GM21360 (cell line): ENCODE data around the gene C11orf68.
"Not testable (repeated sequence)": the region's sequence is repeated elsewhere in the genome, so short reads cannot be mapped to it uniquely, and the experiment has no call there.

ENCODE experiments used
- ATAC-seq: cut with Tn5 transposase; IDR thresholded peaks from one replicate; pipeline ENCODE4 v1.9.1; 2021; ENCODE audit warnings: mild to moderate bottlenecking, moderate library complexity; ENCODE audit not compliant: unreplicated experiment

C11orf68 gene

DNA sequence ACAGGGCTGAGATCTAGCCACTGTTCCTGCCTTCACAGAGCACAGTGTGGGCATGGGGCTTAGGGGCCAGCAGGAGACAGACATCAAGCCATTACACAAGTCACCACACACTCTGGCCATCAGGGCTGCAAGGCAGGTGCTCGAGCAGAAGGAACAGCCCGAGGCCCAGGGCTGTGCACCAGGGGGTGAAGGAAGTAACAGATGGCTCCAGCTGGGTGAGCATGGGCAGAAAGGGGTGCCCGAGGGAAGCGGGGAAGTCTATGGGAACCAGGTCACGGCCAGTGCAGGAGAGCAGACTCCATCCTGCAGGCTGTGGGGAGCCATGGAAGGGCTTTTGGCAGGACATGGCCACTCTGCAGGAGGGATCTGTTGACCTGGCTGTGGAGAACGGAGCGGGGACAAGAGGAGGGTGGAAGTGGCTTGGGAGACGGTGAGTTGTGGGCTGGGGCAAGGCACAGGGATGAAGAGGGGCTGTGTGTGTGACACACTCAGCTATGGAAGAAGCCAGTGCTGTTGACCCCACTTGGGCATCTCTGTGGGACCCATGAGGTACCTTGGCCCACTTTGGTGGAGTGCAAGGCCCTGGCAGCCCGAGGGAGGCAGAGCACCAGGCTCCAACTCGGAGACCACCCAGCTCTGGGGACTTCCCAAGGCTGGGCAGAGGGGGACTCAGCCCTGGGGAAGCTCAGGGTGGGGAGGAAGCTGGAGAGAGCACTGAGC, 3.6 kb downstream of the C11orf68 start:
- no peak for ATAC-seq

DNA sequence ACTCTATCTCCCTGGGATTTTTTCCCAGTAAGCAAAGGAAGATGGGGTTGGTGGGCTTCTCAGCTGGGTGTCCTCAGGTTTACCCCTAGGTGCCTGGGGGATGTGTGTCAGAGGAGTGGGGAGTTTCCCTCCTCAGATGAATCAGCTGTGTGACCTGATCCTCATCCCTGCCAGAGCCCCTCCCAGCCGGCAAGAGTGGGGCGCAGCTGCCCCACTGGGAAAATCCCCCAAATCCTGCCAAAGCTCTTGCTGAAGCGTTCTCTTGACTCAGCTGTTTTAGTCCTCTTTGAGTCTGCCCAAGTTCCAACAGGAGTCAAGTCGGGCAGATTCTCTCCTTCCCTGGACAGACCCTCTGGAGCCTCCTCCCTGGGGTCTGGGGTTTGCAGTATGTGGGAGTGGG, 6.0 kb downstream of the C11orf68 start:
- no peak for ATAC-seq

DNA sequence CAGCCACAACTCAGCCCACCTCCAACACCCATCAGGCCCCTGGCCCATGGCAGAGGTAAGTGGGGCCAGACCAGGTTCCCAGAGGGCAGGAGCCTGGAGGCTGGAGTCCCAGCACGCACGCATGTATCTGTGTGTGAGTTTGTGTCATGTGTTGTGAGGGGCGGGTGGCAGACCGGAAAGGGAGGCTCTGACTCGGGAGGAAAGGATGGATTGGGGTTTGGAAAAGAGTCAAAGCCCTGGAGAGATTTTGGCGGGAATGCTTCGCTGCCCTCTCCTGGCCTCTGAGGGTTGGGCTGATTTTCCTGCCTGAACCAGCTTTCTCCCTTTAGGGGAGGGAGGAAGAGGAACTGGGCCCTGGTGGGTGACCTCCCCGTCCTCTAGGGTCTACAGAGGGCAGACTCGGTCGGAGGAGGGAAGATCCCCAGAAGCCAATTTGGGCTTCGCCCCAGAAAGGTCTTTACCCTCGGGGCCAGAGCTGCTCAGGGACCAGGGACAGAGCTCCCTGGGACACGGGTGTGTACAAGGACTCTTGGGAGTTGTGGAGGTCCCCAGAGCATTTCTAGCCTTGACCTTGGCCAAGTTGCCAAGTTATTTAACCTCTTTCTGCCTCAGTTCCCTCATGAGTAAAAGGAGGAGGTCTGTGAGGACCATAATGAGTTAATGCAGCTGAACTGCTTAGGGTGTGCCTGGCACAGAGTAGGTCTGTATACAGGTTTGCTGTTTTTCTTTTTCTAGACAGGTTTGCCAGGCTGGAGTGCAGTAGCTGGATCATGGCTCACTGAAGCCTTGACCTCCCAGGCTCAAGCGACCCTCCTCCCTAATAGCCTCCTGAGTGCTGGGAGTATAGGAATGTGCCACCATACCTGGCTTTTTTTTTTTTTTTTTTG, 6.9 kb downstream of the C11orf68 start:
- no peak for ATAC-seq

DNA sequence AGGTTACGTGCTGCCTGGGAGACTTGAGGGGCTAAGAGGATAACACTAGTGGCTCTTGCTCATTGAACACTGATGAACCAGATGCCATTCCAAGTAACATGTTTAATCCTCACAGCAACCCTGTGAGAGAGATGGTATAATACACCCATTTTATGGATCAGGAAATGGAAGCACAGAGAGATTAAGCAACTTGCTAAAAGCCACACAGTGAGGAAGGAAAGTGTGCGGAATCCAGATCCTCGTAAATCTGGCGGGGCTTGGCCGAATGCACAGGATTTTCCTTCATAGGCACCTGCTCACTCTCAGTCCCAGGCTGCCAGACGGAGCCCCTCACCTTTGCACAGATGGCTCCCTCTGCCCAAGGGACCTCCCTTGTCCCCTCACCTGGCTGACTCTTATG, 11.0 kb downstream of the C11orf68 start:
- ATAC-seq, result no peak

DNA sequence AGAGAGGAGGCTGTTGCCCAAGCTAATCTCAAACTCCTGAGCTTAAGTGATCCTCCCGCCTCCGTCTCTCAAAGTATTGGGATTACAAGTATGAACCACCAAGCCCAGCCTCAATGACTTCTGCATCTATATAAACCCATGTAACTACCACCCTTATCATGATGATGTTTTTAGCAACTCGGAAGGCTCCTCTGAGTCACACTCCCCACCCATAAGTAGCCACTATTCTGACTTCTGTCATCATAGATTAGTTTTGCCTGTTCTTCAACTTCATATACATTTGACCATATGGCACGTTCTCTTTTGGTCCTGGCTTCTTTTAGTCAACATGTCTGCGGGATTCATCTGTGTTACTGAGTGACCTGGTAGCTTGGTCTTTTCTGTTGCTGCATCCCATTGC, 12.3 kb downstream of the C11orf68 start:
- ATAC-seq, result no peak

DNA sequence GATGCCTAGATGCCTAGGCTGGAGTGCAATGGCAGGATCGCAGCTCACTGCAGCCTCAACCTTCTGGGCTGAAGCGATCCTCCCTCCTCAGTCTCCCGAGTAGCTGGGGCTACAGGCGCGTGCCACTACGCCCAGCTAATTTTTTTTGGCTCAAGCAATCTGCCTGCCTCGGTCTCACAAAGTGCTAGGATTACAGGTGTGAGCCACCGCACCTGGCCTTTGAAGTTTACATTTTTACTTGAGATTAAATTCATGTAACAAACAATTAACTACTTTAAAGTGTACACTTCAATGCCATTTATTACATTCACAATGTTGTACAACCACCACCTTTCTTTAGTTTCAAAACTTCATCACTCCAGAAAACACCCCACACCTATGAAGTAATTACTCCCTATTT, 15.1 kb downstream of the C11orf68 start:
- no peak for ATAC-seq

DNA sequence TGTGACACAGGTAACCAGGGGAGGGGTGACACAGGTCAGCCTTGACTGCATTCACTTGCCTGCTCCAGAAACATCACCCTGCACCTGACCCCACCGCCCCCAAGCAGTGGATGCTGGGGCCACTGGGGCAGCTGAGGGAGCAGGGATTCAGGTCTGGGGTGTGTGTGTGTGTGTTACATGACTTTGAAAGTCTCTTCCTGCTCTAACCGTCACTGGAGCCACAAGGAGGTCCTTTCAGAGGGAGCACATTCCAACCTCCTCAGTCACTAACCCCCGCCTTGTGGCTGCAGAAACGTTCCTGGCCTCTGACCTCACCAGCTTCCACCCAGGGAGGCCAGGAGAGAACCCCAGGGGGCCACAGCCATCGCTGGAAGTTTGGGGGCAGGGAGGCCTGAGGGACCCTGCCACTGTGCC, 15.8 kb downstream of the C11orf68 start:
- no peak for ATAC-seq

DNA sequence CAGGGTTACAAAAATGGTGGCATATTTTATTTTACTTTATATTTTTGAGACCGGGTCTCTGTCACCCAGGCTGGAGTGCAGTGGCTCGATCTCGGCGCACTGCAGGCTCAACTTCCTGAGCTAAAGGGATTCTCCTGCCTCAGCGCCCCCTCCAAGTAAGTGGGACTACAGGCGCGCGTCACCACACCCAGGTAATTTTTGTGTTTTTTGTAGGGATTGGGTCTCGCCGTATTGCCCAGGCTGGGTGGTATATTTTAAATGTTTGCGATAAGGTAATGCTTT, 18.0 kb downstream of the C11orf68 start:
- ATAC-seq, result no peak

DNA sequence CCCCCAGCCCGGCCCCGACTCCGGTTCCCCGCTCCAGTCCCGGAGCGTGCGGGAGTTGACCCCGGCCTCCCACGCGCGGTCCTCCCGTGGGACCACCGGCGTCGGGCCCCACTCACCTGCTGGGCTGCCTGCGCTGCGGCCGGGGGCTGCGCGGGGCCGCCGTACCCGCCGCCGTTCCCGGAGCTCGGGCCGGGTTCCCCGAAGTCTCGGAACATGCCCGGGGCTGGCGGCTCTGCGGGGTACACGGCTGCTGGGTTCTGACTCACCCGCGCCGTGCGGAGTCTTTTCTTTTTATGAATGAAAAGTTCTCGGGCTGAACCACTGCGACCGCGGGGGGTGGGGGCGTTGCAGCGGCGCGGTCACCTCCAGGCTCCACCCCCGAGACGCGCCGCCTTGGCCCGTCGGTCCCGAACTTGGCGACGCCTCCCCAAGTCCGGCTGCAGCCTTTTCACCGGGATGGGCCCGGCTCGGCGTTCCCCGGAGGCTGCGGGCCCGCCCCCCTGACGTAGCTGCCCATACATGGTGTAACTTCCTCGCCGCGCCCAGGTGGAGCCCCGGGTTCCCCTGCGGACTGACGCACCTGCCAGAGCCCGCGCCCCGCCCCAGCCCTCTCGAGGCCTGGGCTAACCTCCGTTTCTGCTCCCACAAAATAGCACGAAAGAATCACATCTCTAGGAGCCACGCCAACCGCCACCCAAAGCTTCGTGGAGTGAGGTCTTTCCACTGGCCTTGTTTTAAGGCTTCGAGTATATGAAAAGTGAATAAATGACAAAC, 18.6 kb downstream of the C11orf68 start, which contains the start of gene FOSL1:
FOSL1 (minus strand) TSS at position 264 of the 774 bp plus-strand sequence; CDS start at position 215, 49 bp downstream.
- ATAC-seq, result peak; percentile 70

DNA sequence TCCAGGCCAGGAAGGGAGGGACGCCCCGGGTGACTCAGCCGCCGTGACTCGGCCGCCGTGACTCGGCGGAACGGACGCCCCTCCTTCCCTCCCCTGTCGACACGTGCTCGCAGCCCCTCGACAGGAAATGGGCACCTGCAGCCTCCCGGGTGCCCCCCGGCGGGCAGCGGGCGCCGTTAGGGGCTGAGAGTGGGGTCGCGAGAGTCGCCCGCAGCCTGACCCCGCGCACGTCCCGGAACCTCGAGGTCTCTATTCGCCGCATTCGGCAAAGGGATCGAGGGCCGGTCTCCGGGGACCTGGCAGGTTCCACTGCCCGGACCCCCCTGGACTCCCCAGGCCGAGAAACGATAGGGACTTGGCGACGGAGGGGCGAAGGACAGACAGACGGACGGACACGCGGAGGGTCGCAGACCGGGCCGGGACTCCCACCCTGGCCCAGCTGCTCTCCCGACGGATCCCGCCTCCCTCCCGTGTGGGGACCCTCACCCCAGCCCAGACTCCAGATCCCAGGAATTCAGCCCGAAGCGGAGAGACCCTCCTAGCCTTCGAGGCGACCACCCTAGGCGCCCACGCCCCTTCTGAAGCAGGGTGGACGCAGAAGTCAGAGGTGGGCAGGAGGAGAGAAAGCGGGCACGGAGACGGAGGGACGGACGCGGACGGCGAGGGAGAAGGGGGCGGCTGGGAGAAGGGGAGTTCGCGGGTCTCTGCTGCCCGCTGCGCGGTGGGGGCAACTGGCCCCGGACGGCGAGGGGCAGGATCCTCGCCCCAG, 19.3 kb downstream of the C11orf68 start:
- no peak for ATAC-seq

DNA sequence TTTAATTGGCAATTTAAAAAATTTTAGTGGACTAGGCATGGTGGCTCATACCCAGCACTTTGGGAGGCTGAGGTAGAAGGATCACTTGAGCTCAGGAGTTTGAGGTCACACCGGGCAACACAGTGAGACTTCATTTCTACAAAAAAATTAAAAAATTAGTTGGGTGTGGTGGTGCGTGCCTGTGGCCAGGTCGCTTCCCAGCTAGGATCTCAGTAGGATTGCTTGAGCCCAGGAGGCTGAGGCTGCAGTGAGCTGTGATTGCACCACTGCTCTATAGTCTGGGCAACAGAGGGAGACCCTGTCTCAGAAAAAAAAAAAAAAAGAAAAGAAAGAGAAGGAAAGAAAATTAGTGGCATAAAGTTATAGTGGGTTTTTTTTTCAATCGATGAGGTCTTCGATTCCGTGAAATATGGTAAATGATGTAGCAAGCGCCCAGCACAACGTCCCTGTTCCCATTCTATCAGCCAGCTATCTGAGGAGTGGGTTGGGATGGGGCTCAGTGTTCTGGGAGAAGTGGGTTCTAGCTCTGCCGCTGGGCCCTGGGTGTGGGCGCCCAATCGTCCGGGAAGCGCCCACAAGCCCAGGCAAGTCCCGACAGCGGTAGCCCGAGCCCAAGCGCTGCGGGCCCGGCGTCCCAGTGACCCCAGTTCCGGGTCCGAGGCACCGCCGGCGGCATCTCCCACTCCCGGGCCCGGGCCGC, 20.1 kb downstream of the C11orf68 start:
- no peak for ATAC-seq

DNA sequence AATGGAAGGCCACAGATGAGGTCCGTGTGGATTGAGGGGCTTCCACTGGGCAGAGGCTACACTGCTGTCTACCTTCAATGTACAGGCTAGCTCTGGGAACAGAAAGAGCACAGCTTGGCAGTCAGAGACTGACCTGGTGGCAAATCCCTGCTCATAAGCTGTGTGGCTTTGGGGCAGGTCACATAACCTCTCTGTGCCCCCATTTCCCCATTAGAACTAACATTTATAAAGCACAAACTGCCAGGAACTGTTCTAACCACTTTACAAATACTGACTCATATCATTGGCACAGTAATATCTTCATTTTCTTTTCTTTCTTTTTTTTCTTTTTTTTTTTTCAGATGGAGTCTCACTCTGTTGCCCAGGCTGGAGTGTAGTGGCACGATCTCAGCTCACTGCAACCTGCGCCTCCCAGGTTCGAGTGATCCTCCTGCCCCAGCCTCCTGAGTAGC, 21.8 kb downstream of the C11orf68 start:
- no peak for ATAC-seq

DNA sequence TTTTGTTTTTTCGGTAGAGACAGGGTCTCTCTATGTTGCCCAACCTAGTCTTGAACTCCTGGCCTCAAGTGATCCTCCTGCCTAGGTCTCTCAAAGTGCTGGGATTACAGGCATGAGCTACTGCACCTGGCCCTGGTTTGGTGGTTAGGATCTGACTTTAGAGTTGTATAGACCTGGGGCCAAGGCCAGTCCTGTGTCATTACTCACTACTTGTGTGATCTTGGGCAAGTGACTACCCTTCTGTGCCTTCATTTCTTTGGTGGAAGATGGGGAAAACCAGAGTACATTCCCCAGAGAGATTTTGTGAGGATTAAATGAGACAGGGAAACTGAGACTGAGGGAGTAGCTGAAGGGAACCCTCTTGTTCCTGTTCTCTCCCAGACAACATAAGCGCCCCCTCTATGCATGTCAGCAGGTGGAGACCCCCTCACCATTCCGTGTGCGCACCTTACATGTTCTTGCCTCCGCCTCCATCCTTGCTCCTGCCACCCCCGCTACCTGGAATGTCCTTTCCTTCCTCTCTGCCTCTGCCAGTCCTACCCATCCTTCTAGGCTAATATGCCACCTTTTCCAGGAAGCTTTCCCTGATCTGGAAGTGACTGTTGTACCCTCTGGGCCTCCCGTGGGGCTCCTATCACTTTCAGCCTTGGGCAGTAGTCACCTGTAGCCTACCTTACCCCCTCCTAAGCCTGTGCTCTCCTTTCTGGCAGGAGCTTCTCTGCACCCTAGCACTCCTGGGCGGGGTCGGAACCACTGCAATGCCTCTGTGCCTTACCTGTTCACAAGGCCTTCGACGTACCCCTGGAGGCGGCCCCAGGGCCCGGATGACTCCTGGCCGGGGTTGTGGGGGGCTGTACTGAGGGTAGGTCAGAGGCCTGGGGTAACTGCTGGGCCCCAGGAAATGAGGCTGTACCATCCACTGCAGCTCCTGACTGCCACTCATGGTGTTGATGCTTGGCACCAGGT, 22.5 kb downstream of the C11orf68 start:
- no peak for ATAC-seq

DNA sequence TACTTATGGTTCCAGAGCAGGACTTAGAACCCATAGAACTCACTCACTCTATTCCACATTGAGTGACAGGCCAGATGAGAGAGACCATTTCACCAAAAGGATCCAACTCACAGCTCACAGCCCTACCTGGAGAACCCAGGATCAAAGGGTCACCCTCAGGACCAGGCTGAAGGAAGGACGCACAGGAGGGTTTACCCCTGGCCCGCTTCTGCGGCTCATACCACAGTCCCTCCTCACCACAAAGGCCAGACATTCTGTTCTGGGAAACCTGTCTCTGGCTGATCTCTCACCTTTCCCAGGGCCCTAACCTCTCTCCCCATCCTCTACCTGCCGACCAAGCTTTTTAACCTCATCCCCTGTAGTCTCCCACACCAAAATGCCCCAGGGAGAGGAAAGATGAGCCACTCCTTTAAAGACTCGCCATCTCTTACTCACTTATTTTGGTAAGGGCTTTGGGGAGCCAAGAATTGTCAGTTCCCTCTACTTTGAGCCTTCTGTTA, 23.3 kb downstream of the C11orf68 start:
- ATAC-seq, result no peak

DNA sequence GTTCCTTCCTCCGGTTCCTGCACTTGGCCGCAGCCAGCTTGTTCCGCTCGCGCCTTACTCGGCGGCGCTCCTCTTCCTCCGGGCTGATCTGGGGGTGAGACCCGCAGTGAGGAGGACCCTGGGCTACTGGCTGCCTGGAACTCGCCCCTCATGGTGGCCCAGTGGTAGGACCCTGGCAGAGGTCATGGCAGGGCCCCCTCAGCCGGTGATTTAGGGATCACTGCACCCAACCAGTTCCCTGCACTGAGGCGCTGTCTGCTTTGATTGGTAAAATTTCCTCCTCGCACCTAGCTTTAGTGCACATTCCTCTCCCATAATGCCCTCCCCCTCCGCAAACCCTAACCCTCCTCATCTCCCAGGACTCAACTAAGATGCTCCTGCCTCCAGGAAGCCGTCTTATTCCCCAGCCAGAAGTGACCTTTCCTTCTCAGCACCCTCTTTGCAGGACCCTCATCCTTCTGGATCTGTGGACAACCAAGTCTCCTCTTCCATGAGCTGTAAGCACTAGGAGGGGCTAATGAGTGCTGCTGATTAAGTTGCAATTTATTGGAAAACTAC, 24.7 kb downstream of the C11orf68 start:
- no peak for ATAC-seq

DNA sequence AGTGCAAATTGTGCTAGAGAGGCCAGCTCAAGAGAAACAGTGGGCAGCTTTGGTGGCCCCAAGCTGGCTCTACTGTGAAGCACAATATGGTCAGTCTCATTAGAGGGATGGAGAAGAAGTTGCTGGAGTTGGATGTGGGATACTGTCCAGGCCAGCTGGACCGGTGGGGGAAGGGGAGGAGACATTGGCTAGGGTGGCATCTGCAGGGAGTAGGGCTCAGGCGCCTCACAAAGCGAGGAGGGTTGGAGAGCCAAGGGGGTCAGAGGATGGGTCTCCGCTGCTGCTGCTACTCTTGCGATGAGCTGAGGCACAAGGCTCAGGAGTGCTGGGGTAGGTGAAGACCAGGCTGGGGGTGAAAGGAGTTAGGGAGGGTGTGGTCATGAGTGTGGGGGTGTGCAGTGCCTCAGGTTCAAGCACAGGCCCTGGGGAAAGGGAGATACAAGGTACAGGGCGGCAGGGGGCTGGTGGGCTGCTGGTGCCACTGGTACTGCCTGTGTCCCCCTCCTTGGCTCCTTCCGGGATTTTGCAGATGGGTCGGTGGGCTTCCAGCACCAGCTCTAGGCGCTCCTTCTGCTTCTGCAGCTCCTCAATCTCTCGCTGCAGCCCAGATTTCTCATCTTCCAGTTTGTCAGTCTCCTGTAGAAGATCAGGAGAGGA, 26.1 kb downstream of the C11orf68 start:
- ATAC-seq, result no peak

DNA sequence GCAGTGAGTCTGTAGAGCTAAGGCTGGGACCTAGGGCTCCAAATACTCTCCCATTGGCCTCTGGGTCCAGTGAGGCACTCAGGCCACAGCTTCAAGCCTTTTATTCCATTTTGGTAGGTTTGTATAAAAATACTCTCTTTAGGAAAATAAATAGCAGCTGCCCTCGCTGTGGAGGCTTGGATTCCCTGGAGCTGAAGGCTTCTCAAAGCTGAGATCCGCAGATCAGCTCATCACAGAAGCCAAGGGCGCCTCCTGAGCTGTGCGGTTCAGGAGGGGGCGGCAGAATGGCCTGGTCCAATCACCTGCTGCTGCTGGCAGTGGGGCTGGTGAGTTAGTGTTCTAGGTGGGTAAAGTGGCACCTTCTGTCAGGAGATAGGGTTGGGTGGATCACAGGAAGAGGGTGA, 26.7 kb downstream of the C11orf68 start:
- ATAC-seq, result not testable (repeated sequence)
